Tibial nerve (tissue), 4 donors: ENCODE data around the gene LYPD4. TPM values are rescaled to one million over a fixed set of nuclear protein-coding genes. Genes with fewer than 3 reads are reported as not detected.

ENCODE experiments used
- DNase-seq, 2 donors: peaks; one replicate each; pipeline ENCODE4 v3.0.0-alpha.2; 2019; ENCODE audit warnings: low spot score in 2 of 2
- H3K27ac ChIP-seq, 4 donors: fragments of 200-600 bp; sonication (generic) in 3 of 4; one replicate each; pipeline ENCODE4 v1.5.1; 2017 to 2019; ENCODE audit warnings: mild to moderate bottlenecking in 1 of 4
- H3K27me3 ChIP-seq, 2 donors: fragments of 200-600 bp; sonication (generic) in 1 of 2; one replicate each; pipeline versions ENCODE4 v1.5.1 to v1.6.0; 2017 to 2019
- H3K36me3 ChIP-seq, 3 donors: fragments of 200-600 bp; sonication (generic); one replicate each; pipeline ENCODE4 v1.5.1; 2018 to 2019
- H3K4me1 ChIP-seq, 4 donors: fragments of 200-600 bp; sonication (generic) in 3 of 4; one replicate each; pipeline ENCODE4 v1.5.1; 2017 to 2019
- H3K4me3 ChIP-seq, 4 donors: fragments of 200-600 bp; sonication (generic) in 3 of 4; one replicate each; pipeline ENCODE4 v1.5.1; 2017 to 2019; ENCODE audit warnings: mild to moderate bottlenecking in 1 of 4, moderate library complexity in 1 of 4
- H3K9me3 ChIP-seq, 4 donors: fragments of 200-600 bp; sonication (generic) in 3 of 4; one replicate each; pipeline ENCODE4 v1.5.1; 2017 to 2019
- CTCF ChIP-seq, 5 experiments: fragments of 200-600 bp in 3 of 5; fragments of 450-650 bp in 2 of 5; sonication (generic) in 3 of 5; IDR thresholded peaks; one replicate each; pipeline ENCODE4 v1.5.1; 2016 to 2019; ENCODE audit warnings: antibody characterized with exemption in 5 of 5, mild to moderate bottlenecking in 3 of 5, moderate library complexity in 2 of 5
- EP300 ChIP-seq, 2 donors: sonication (generic); formaldehyde crosslinking; IDR thresholded peaks; one replicate each; pipeline ENCODE4 v1.6.1; 2017; ENCODE audit warnings: antibody characterized with exemption in 2 of 2, mild to moderate bottlenecking in 1 of 2
- POLR2A ChIP-seq, 2 donors: fragments of 450-650 bp; IDR thresholded peaks; one replicate each; pipeline ENCODE4 v1.6.1; 2017; ENCODE audit warnings: antibody characterized with exemption in 2 of 2, mild to moderate bottlenecking in 2 of 2, moderate library complexity in 2 of 2
- WGBS, 2 donors: methylation state at CpG; one replicate each; pipeline ENCODE4 v1.1.5; 2018; 5-methylcytosine and 5-hydroxymethylcytosine counted together
- total RNA-seq, 4 donors: library from RNA; depleted of rRNA; stranded (reverse); fragments of >200 nt; gene quantifications; one replicate each; pipeline ENCODE4 v1.1.0, GENCODE V29; 2016

LYPD4 gene
- total RNA-seq, 4 donors from 2014 or later: not detected

GRCh38 chr19:41872775-41873647, 28.5 kb upstream of the LYPD4 start:
- Histone ChIP-seq H3K27me3 (no peaks in the 10 kb centered on the region), H3K9me3 (no peaks in the 10 kb centered on the region), H3K4me1 (peaks cover 0 to 18% (median 5%) of the 10 kb centered on the region in 4 donors), H3K36me3 (peaks cover 0 to 49% (median 8%) of the 10 kb centered on the region in 3 donors), H3K27ac (peak overlapping the region in 1 of 4 donors; percentile 4), H3K4me3 (no peak overlapping the region)
- WGBS, 2 donors: 53 to 59% methylated on average over 18 of the region's 18 CpGs
- DNase-seq: no peak
- no peak for TF ChIP-seq POLR2A (IDR thresholded peaks at IDR 0.05)
- TF ChIP-seq CTCF (IDR thresholded peaks at IDR 0.05): peak in 4 of 5 experiments; percentile 24 to 52 (median 37)
- no peak for TF ChIP-seq EP300 (IDR thresholded peaks at IDR 0.05)

- DNase-seq: no peak
- Histone ChIP-seq H3K9me3 (no peaks in the 10 kb centered on the region), H3K27me3 (no peaks in the 10 kb centered on the region), H3K4me3 (no peak overlapping the region), H3K4me1 (peaks cover 0 to 18% (median 5%) of the 10 kb centered on the region in 4 donors), H3K36me3 (peaks cover 0 to 56% (median 8%) of the 10 kb centered on the region in 3 donors), H3K27ac (peak overlapping the region in 1 of 4 donors; percentile 26)
- TF ChIP-seq POLR2A (IDR thresholded peaks at IDR 0.05) (no peak), CTCF (IDR thresholded peaks at IDR 0.05) (no peak)
- 91% methylated on average over 12 of the region's 12 CpGs for WGBS, 2 donors
These were observed 27.9 kb upstream of the LYPD4 start for GRCh38 chr19:41872384-41872774.

- peaks cover 0 to 18% (median 6%) of the 10 kb centered on the region in 4 donors for H3K4me1 ChIP-seq
- peaks cover 0 to 62% (median 8%) of the 10 kb centered on the region in 3 donors for H3K36me3 ChIP-seq
- 60 to 69% methylated on average over 12 to 13 of the region's 16 CpGs for WGBS, 2 donors
- H3K9me3 ChIP-seq: no peaks in the 10 kb centered on the region
- H3K27ac ChIP-seq: peak overlapping the region in 1 of 4 donors; percentile 35
- no peak overlapping the region for H3K4me3 ChIP-seq
- H3K27me3 ChIP-seq: no peaks in the 10 kb centered on the region
- TF ChIP-seq EP300 (IDR thresholded peaks at IDR 0.05) (no peak), CTCF (IDR thresholded peaks at IDR 0.05) (no peak), POLR2A (IDR thresholded peaks at IDR 0.05) (no peak)
- DNase-seq: no peak
These were observed 27.3 kb upstream of the LYPD4 start for GRCh38 chr19:41871573-41872383.

GRCh38 chr19:41870401-41870873, 26.0 kb upstream of the LYPD4 start:
- 52 to 83% methylated on average over 3 of the region's 3 CpGs for WGBS, 2 donors
- no peak for DNase-seq
- no peaks in the 10 kb centered on the region for H3K27me3 ChIP-seq
- H3K4me1 ChIP-seq: peaks cover 0 to 23% (median 8%) of the 10 kb centered on the region in 4 donors
- H3K9me3 ChIP-seq: no peaks in the 10 kb centered on the region
- H3K27ac ChIP-seq: peak overlapping the region in 1 of 4 donors; percentile 45
- TF ChIP-seq EP300 (IDR thresholded peaks at IDR 0.05) (no peak), POLR2A (IDR thresholded peaks at IDR 0.05) (no peak)
- H3K4me3 ChIP-seq: no peak overlapping the region
- H3K36me3 ChIP-seq: peaks cover 0 to 73% (median 8%) of the 10 kb centered on the region in 3 donors

- Histone ChIP-seq H3K27ac (peak overlapping the region in 1 of 4 donors; percentile 45), H3K27me3 (no peaks in the 10 kb centered on the region), H3K9me3 (no peaks in the 10 kb centered on the region), H3K36me3 (peaks cover 0 to 82% (median 8%) of the 10 kb centered on the region in 3 donors), H3K4me1 (peaks cover 0 to 30% (median 8%) of the 10 kb centered on the region in 4 donors), H3K4me3 (no peak overlapping the region)
- TF ChIP-seq CTCF (IDR thresholded peaks at IDR 0.05) (no peak), EP300 (IDR thresholded peaks at IDR 0.05) (no peak), POLR2A (IDR thresholded peaks at IDR 0.05) (no peak)
- 71 to 84% methylated on average over 13 of the region's 13 CpGs for WGBS, 2 donors
- DNase-seq: no peak
These were observed 25.0 kb upstream of the LYPD4 start for GRCh38 chr19:41869374-41869955.
